Ascending aorta (tissue), 2 donors: Measurements from ENCODE around the gene HS3ST6. TPM values are rescaled to one million over a fixed set of nuclear protein-coding genes. Genes with fewer than 3 reads are reported as not detected.
"Not testable (repeated sequence)": the region's sequence is repeated elsewhere in the genome, so short reads cannot be mapped to it uniquely, and the experiment has no call there.

Experiments used
- DNase-seq, 2 donors: peaks; one replicate each; pipeline ENCODE4 v3.0.0-alpha.2; 2019; ENCODE audit warnings: low spot score in 2 of 2
- H3K27ac ChIP-seq, 2 donors: fragments of 200-600 bp; sonication (generic); one replicate each; pipeline ENCODE4 v1.5.1; 2016 to 2017; ENCODE audit warnings: mild to moderate bottlenecking in 1 of 2
- H3K27me3 ChIP-seq: fragments of 200-600 bp; sonication (generic); one replicate; pipeline ENCODE4 v1.5.1; 2017
- H3K36me3 ChIP-seq, 2 donors: fragments of 200-600 bp; sonication (generic); one replicate each; pipeline ENCODE4 v1.5.1; 2016
- H3K4me1 ChIP-seq, 2 donors: fragments of 200-600 bp; sonication (generic); one replicate each; pipeline ENCODE4 v1.5.1; 2016 to 2017; ENCODE audit warnings: mild to moderate bottlenecking in 1 of 2
- H3K4me3 ChIP-seq, 2 donors: fragments of 200-600 bp; sonication (generic); one replicate each; pipeline ENCODE4 v1.5.1; 2016 to 2017; ENCODE audit warnings: mild to moderate bottlenecking in 1 of 2
- H3K9me3 ChIP-seq, 2 donors: fragments of 200-600 bp; sonication (generic); one replicate each; pipeline ENCODE4 v1.5.1; 2016
- intact Hi-C: fragments of 100-400 bp; cut with DNase I; formaldehyde crosslinking; loops from one replicate; pipeline ENCODE4 v1.15.1; 2023
- total RNA-seq: library from RNA; depleted of rRNA; stranded (reverse); fragments of >200 nt; gene quantifications from one replicate; pipeline ENCODE4 v1.1.0, GENCODE V29; 2016
- TF ChIP-seq, protein P1 (sequence below), 3 experiments: fragments of 200-600 bp in 2 of 3; fragments of 450-650 bp in 1 of 3; sonication (generic) in 2 of 3; IDR thresholded peaks; one replicate each; pipeline ENCODE4 v1.5.1; 2016 to 2019; ENCODE audit warnings: antibody characterized with exemption in 3 of 3, mild to moderate bottlenecking in 1 of 3, moderate library complexity in 1 of 3

The HS3ST6 gene
- total RNA-seq, 1 donor from 2014 or later = not detected

DNA sequence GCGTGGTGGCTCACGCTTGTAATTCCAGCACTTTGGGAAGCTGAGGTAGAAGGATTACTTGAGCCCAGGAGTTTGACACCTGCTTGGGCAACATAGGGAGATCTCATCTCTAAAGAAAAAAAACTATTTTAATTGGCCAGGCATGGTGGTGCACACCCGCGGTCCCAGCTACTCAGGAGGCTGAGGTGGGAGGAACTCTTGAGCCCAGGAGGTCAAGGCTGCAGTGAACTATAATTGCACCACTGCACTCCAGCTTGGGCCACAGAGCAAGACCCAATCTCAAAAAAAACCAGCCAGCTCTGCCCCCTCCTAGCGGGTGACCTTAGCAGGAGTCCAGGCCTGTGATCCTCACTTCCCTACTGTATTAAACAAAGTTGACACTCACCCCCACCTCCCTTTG lies 5.9 kb upstream of the HS3ST6 start:
- TF ChIP-seq, protein P1, sequence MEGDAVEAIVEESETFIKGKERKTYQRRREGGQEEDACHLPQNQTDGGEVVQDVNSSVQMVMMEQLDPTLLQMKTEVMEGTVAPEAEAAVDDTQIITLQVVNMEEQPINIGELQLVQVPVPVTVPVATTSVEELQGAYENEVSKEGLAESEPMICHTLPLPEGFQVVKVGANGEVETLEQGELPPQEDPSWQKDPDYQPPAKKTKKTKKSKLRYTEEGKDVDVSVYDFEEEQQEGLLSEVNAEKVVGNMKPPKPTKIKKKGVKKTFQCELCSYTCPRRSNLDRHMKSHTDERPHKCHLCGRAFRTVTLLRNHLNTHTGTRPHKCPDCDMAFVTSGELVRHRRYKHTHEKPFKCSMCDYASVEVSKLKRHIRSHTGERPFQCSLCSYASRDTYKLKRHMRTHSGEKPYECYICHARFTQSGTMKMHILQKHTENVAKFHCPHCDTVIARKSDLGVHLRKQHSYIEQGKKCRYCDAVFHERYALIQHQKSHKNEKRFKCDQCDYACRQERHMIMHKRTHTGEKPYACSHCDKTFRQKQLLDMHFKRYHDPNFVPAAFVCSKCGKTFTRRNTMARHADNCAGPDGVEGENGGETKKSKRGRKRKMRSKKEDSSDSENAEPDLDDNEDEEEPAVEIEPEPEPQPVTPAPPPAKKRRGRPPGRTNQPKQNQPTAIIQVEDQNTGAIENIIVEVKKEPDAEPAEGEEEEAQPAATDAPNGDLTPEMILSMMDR (IDR thresholded peaks at IDR 0.05) = no peak
- intact Hi-C loops = no loop called here
- H3K36me3 ChIP-seq = no peaks in the 10 kb centered on the region
- no peaks in the 10 kb centered on the region for H3K9me3 ChIP-seq
- peaks cover 0 to under 1% of the 10 kb centered on the region in 2 donors for H3K4me1 ChIP-seq
- H3K27me3 ChIP-seq = peaks cover 7% of the 10 kb centered on the region
- no peak for DNase-seq
- H3K27ac ChIP-seq = no peak overlapping the region
- H3K4me3 ChIP-seq = no peak overlapping the region

DNA sequence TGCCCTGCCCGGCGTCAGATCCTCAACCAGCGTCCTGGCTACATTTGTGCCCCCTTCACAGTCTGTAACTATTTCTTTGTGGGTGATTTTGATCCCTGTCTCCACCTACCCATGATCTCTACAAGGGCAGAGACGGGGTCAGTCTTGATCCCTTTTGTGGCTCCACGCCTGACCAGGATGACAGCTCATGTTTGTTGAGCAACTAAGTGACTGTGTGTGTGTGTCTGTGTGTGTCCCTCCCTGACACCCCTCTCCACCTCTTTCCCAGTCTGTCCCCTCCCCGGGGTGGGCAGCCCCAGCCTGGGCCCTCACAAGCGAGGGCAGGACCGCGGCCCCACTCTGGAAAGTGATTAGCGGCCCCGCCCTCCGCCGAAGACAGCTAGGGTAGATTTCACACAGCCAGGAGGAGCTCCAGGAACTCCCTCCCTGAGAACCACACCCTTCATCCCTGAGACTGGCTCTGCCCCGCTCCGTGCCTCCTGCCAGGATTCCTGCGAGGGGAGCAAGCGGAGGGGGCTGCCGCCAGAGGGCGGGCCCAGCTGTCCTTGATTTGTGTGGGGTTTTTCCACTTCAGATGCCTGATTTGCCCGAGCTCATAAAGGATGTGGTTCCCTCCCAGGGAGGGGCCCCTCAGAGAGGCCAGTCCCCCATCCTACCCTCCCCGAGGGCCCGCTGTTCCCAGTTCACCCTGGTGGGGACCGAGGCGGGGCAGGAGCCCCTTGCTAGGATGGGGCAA lies 5.3 kb upstream of the HS3ST6 start:
- Histone ChIP-seq H3K9me3 (no peaks in the 10 kb centered on the region), H3K4me3 (no peak overlapping the region), H3K27ac (no peak overlapping the region), H3K27me3 (peaks cover 13% of the 10 kb centered on the region), H3K36me3 (no peaks in the 10 kb centered on the region), H3K4me1 (no peaks in the 10 kb centered on the region)
- intact Hi-C loops = no loop called here
- no peak for DNase-seq
- TF ChIP-seq, protein P1 (IDR thresholded peaks at IDR 0.05) = no peak

DNA sequence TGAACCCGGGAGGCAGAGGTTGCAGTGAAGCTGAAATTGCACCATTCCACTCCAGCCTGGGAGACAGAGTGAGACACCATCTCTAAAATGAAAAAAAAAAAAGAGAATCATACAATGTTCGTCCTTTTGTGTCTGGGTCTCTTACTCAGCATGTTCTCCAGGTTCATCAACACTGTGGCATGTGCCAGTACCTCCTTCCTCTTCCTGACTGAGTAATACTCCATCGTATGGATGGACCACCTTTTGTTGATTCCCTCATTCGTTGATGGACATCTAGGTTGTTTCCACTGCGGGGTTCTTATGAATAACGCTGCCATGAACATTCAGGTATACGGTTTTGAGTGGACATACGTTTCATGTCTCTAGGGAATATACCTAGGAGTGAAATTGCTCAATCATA lies 4.1 kb upstream of the HS3ST6 start:
- H3K27ac ChIP-seq = no peak overlapping the region
- H3K27me3 ChIP-seq = peaks cover 16% of the 10 kb centered on the region
- H3K9me3 ChIP-seq = no peaks in the 10 kb centered on the region
- intact Hi-C loops = no loop called here
- H3K4me1 ChIP-seq = no peaks in the 10 kb centered on the region
- H3K36me3 ChIP-seq = no peaks in the 10 kb centered on the region
- H3K4me3 ChIP-seq = no peak overlapping the region
- DNase-seq = no peak
- TF ChIP-seq, protein P1 (IDR thresholded peaks at IDR 0.05) = no peak

DNA sequence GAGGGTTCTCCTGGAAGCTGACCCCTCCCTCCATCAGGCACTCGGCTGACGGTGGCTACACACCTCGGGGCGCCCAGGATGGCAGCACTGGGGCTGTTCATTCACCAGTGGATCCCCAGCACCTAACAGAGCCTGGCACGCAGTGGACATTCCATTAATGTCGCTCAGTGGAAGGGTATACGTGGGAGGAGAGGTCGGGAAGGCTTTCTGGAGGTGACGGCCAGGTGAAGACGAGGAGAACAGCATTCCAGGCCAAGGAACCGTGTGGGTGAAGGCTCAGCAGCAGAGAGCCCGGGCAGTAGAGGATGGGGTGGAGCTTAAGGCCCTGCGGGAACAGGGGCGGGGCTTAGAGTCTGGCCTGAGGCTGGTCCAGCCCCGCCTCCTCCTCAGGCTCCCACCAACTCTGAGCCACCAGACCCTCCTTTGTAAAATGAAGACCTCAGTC lies 2.5 kb upstream of the HS3ST6 start:
- intact Hi-C loops = no loop called here
- TF ChIP-seq, protein P1 (IDR thresholded peaks at IDR 0.05) = no peak
- Histone ChIP-seq H3K27ac (no peak overlapping the region), H3K4me1 (no peaks in the 10 kb centered on the region), H3K9me3 (no peaks in the 10 kb centered on the region), H3K4me3 (no peak overlapping the region), H3K27me3 (peaks cover 21% of the 10 kb centered on the region), H3K36me3 (no peaks in the 10 kb centered on the region)
- no peak for DNase-seq

DNA sequence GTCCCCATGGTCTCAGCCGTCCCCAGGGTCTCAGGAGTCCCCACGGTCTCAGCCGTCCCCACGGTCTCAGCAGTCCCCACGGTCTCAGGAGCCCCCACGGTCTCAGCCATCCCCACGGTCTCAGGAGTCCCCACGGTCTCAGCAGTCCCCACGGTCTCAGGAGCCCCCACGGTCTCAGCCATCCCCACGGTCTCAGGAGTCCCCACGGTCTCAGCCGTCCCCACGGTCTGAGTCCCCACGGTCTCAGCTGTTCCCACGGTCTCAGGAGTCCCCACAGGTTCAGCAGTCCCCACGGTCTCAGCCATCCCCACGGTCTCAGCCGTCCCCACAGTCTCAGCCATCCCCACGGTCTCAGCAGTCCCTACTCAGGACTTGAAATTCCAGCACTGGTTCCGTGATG lies 1.9 kb upstream of the HS3ST6 start:
- H3K9me3 ChIP-seq, intact Hi-C loops, H3K27ac ChIP-seq, H3K4me3 ChIP-seq, H3K4me1 ChIP-seq, DNase-seq, H3K36me3 ChIP-seq: not testable (repeated sequence)
- H3K27me3 ChIP-seq = peaks cover 21% of the 10 kb centered on the region

DNA sequence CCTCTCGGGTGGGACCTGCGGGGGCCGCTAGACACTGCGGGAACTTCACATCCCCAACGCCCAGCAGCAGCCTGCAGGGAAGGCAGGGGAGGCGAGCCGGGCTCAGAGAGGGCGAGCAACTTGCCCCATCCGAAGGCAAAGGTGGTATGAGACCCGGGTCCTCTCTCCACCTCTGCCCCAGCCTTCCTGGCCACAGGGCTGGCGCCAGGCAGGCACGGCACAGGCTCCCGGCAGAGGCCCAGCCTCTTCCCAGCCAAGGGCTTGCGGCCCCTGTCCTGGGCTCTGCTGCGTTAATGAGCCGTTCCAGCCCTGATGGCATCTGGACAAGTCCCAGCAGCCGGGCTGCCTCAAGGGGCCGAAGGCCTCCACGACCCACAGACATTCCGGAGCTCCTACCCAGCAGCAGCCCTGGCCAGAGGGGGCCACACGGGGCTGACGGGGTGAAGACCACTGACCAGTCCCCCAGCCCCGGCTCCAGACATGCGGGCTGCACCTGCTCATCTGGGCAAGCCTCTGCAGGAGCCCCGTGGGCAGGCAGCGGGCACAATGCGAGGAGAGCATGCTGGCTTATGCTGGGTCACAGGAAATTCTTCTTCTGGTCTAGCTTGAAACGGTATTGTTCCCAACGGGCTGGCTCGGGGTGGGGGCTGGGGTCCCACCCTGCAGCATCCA lies 1.2 kb upstream of the HS3ST6 start:
- intact Hi-C loops = no loop called here
- H3K36me3 ChIP-seq = no peaks in the 10 kb centered on the region
- TF ChIP-seq, protein P1 (IDR thresholded peaks at IDR 0.05) = no peak
- H3K27ac ChIP-seq = no peak overlapping the region
- peaks cover 21% of the 10 kb centered on the region for H3K27me3 ChIP-seq
- no peaks in the 10 kb centered on the region for H3K4me1 ChIP-seq
- no peak for DNase-seq
- H3K9me3 ChIP-seq = no peaks in the 10 kb centered on the region
- H3K4me3 ChIP-seq = no peak overlapping the region
